ENCODE results near the gene STK24. TPM values are rescaled to one million over a fixed set of nuclear protein-coding genes. Genes with fewer than 3 reads are reported as not detected.

The STK24 gene
- polyA plus RNA-seq, 3 donors = 14.2 to 59.8 (median 28.9) TPM

GRCh38 chr13:98503175-98504028, 73.5 kb downstream of the STK24 start:
- Mint-ChIP-seq H3K36me3 (peaks cover 55 to 62% of the 10 kb centered on the region in 2 donors), H3K27me3 (ENCODE audit: low read depth in 3 of 3) (peaks cover 0 to 5% (median 2%) of the 10 kb centered on the region in 3 donors), H3K4me3 (no peak overlapping the region), H3K9me3 (peaks cover 0 to 2% (median 0%) of the 10 kb centered on the region in 7 donors), H3K4me1 (peaks cover 26% of the 10 kb centered on the region), H3K27ac (peak overlapping the region in 4 of 7 donors; percentile 21 to 60 (median 30))
- Histone ChIP-seq H3K9me3 (replicated peaks in 1 of 2; ENCODE audit: control insufficient read depth in 1 of 2, insufficient read depth in 1 of 2, low read length in 2 of 2) (no peaks in the 10 kb centered on the region), H3K9ac (ENCODE audit: insufficient read depth, low read length, poor library complexity, severe bottlenecking) (no peak overlapping the region), H3K27me3 (ENCODE audit: control insufficient read depth in 2 of 2, insufficient read depth in 2 of 2, low read length in 2 of 2) (no peaks in the 10 kb centered on the region), H3K4me1 (ENCODE audit: control insufficient read depth in 1 of 2, insufficient read depth in 2 of 2, low read length in 2 of 2) (peaks cover 15 to 22% of the 10 kb centered on the region in 2 donors), H3K36me3 (replicated peaks in 1 of 2; ENCODE audit: control insufficient read depth in 1 of 2, insufficient read depth in 2 of 2, low read length in 2 of 2) (peaks cover 9 to 47% of the 10 kb centered on the region in 2 donors), H3K4me2 (replicated peaks; ENCODE audit: extremely low read depth, low read length, poor library complexity, severe bottlenecking) (no peak overlapping the region), H3K4me3 (replicated peaks in 1 of 3; ENCODE audit: low read depth in 2 of 3, low read length in 3 of 3) (no peak overlapping the region), H3K27ac (ENCODE audit: low read depth in 1 of 2, low read length in 2 of 2) (peak overlapping the region in 1 of 2 donors; percentile 46), H2AFZ (ENCODE audit: insufficient read depth, low read depth, low read length, poor library complexity, severe bottlenecking) (no peak overlapping the region), H3K79me2 (ENCODE audit: insufficient read depth, low read length) (peaks cover 95% of the 10 kb centered on the region), H4K20me1 (ENCODE audit: insufficient read depth, low read length) (peaks cover 68% of the 10 kb centered on the region)
- WGBS (ENCODE audit: insufficient coverage) = 100% methylated on average over 3 of the region's 10 CpGs
- TF ChIP-seq CTCF (IDR thresholded peaks at IDR 0.05) = no peak
- no peak for DNase-seq
- intact Hi-C loops (cut with micrococcal nuclease) = no loop called here

- H3K4me1 Mint-ChIP-seq = peaks cover 32% of the 10 kb centered on the region
- Histone ChIP-seq H3K4me1 (ENCODE audit: control insufficient read depth in 1 of 2, insufficient read depth in 2 of 2, low read length in 2 of 2) (peaks cover 8 to 19% of the 10 kb centered on the region in 2 donors), H3K9ac (ENCODE audit: insufficient read depth, low read length, poor library complexity, severe bottlenecking) (no peak overlapping the region), H4K20me1 (ENCODE audit: insufficient read depth, low read length) (peaks cover 92% of the 10 kb centered on the region), H3K27ac (ENCODE audit: low read depth in 1 of 2, low read length in 2 of 2) (peak overlapping the region in 1 of 2 donors; percentile 8), H2AFZ (ENCODE audit: insufficient read depth, low read depth, low read length, poor library complexity, severe bottlenecking) (no peak overlapping the region), H3K27me3 (ENCODE audit: control insufficient read depth in 2 of 2, insufficient read depth in 2 of 2, low read length in 2 of 2) (no peaks in the 10 kb centered on the region), H3K4me2 (replicated peaks; ENCODE audit: extremely low read depth, low read length, poor library complexity, severe bottlenecking) (no peak overlapping the region), H3K36me3 (replicated peaks in 1 of 2; ENCODE audit: control insufficient read depth in 1 of 2, insufficient read depth in 2 of 2, low read length in 2 of 2) (peaks cover 9 to 56% of the 10 kb centered on the region in 2 donors), H3K79me2 (ENCODE audit: insufficient read depth, low read length) (peaks cover 95% of the 10 kb centered on the region), H3K4me3 (replicated peaks in 1 of 3; ENCODE audit: low read depth in 2 of 3, low read length in 3 of 3) (no peak overlapping the region), H3K9me3 (replicated peaks in 1 of 2; ENCODE audit: control insufficient read depth in 1 of 2, insufficient read depth in 1 of 2, low read length in 2 of 2) (no peaks in the 10 kb centered on the region)
- no peak for DNase-seq
- peaks cover 58 to 60% of the 10 kb centered on the region in 2 donors for H3K36me3 Mint-ChIP-seq
- intact Hi-C loops (cut with micrococcal nuclease) = no loop called here
- no peak overlapping the region for H3K4me3 Mint-ChIP-seq
- H3K27me3 Mint-ChIP-seq (ENCODE audit: low read depth in 3 of 3) = peaks cover 0 to 5% (median 0%) of the 10 kb centered on the region in 3 donors
- H3K27ac Mint-ChIP-seq = no peak overlapping the region
- no peaks in the 10 kb centered on the region for H3K9me3 Mint-ChIP-seq
- TF ChIP-seq CTCF (IDR thresholded peaks at IDR 0.05) = no peak
- WGBS (ENCODE audit: insufficient coverage) = no CpG with 5 or more reads among the region's 10 CpGs
Measured at GRCh38 chr13:98500963-98501421, 75.9 kb downstream of the STK24 start.
